Epithelial cell of proximal tubule (primary cell): ENCODE data around the gene SLC24A3. TPM values are rescaled to one million over a fixed set of nuclear protein-coding genes. Genes with fewer than 3 reads are reported as not detected.

Experiments
- DNase-seq: peaks from one replicate; pipeline ENCODE4 v3.0.0-alpha.2; 2011; ENCODE audit warnings: low read depth
- H3K4me3 ChIP-seq: 2 replicates; pipeline ENCODE4 v1.5.1; 2011; ENCODE audit warnings: low read depth, mild to moderate bottlenecking, low read length
- CTCF ChIP-seq: conservative IDR thresholded peaks from 2 replicates; pipeline ENCODE4 v1.5.1; 2012; ENCODE audit warnings: low read depth, mild to moderate bottlenecking, low read length
- total RNA-seq: library from RNA; depleted of rRNA; stranded (reverse); fragments of >200 nt; gene quantifications from 2 replicates; pipeline ENCODE4 v1.2.3, GENCODE V29; 2015

The SLC24A3 gene
- total RNA-seq, 1 donor from 2014 or later: not detected

- no peak overlapping the region for H3K4me3 ChIP-seq
- peak; percentile 78 for DNase-seq
- TF ChIP-seq CTCF: no peak
Observed at GRCh38 chr20:19737025-19737424, 524.6 kb downstream of the SLC24A3 start.

- no peak overlapping the region for H3K4me3 ChIP-seq
- DNase-seq: no peak
- TF ChIP-seq CTCF: no peak
Observed at GRCh38 chr20:19738951-19739350, 526.5 kb downstream of the SLC24A3 start.

GRCh38 chr20:19739351-19739750 lies 526.9 kb downstream of the SLC24A3 start:
- no peak overlapping the region for H3K4me3 ChIP-seq
- TF ChIP-seq CTCF: no peak
- no peak for DNase-seq

- DNase-seq: no peak
- no peak for TF ChIP-seq CTCF
- H3K4me3 ChIP-seq: no peak overlapping the region
Observed at GRCh38 chr20:19740512-19740911, 528.1 kb downstream of the SLC24A3 start.

- no peak for TF ChIP-seq CTCF
- no peak overlapping the region for H3K4me3 ChIP-seq
- no peak for DNase-seq
Observed at GRCh38 chr20:19741924-19742323, 529.5 kb downstream of the SLC24A3 start.

GRCh38 chr20:19742974-19743639 lies 530.7 kb downstream of the SLC24A3 start:
- no peak overlapping the region for H3K4me3 ChIP-seq
- DNase-seq: no peak
- no peak for TF ChIP-seq CTCF

- no peak overlapping the region for H3K4me3 ChIP-seq
- no peak for DNase-seq
- TF ChIP-seq CTCF: no peak
Observed at GRCh38 chr20:19743640-19743995, 531.2 kb downstream of the SLC24A3 start.
